Measurements from ENCODE around the gene CFH. TPM values are rescaled to one million over a fixed set of nuclear protein-coding genes. Genes with fewer than 3 reads are reported as not detected.

Gene CFH
- total RNA-seq, 1 donor from 2014 or later, result 36.8 TPM

DNA sequence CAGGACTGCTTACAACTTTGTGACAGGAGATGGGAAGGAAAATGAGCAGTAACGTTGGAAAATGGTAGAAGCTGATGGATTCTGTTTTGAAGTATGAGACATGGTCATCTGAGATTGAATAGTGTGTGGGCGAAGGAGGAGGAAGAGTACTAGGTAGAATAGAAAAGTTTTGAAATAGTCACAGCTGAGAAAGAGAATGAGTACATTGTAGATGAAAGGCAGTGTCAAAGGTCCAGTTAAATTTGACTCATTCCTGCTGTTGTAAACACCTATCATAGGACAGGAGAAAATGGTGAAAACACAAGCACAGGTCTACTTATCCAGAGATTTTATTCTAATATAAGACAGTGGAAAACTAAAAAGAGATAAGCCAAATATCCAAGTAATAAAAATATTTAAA is 66.0 kb downstream of the CFH start:
- DNase-seq (ENCODE audit: extremely low spot score in 2 of 2), result no peak
- H3K27me3 ChIP-seq, result no peaks in the 10 kb centered on the region
- H3K4me1 ChIP-seq, result no peaks in the 10 kb centered on the region
- no peaks in the 10 kb centered on the region for H3K36me3 ChIP-seq
- TF ChIP-seq, protein P1, sequence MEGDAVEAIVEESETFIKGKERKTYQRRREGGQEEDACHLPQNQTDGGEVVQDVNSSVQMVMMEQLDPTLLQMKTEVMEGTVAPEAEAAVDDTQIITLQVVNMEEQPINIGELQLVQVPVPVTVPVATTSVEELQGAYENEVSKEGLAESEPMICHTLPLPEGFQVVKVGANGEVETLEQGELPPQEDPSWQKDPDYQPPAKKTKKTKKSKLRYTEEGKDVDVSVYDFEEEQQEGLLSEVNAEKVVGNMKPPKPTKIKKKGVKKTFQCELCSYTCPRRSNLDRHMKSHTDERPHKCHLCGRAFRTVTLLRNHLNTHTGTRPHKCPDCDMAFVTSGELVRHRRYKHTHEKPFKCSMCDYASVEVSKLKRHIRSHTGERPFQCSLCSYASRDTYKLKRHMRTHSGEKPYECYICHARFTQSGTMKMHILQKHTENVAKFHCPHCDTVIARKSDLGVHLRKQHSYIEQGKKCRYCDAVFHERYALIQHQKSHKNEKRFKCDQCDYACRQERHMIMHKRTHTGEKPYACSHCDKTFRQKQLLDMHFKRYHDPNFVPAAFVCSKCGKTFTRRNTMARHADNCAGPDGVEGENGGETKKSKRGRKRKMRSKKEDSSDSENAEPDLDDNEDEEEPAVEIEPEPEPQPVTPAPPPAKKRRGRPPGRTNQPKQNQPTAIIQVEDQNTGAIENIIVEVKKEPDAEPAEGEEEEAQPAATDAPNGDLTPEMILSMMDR (IDR thresholded peaks at IDR 0.05), result no peak
- TF ChIP-seq POLR2AphosphoS5 (IDR thresholded peaks at IDR 0.05; ENCODE audit: insufficient read depth in 1 of 2, low read depth in 1 of 2), result no peak
- TF ChIP-seq POLR2A (IDR thresholded peaks at IDR 0.05), result no peak
- intact Hi-C loops (cut with DNase I), result no loop called here
- no peak overlapping the region for H3K27ac ChIP-seq
- no peaks in the 10 kb centered on the region for H3K9me3 ChIP-seq
- no peak overlapping the region for H3K4me3 ChIP-seq

DNA sequence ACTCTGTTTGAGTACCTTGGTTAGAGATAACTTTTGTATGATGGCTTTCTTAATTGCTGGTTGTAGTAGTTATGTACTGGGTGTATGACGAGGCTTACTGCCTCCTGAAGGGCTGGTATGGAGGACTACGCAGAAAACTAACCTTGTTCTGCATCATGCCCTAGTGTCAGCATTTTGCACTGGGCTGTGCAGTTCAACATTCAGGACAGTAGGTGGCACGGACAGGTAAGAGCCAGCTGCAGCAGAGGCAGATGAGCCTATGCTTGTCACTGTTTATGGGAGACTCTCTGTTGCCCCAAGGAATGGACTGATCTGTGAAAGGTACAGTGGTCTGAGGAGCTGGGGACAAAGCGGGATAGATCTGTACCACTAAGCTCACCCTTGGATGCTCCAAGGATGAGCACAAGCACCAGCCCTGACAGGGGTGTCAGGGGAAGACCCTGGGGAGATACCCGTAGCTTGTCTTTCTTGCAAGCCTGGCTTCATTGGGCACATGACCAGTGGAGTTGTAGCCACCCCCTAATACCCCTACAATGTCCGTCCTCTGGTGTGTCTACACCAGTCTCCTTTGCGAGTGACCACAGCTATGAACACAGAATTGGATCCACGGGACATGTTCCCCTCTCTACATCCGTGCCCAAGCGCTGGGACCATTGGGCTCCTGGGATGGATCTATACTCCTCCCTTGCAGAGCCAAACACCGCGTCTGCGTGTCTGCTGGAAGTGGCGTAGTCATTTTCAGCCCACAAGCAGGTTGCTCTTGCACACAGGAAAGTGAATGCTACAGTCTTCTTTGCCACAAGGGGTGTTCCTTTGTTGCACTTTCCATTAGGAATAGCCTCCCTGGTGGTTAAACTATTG is 71.7 kb downstream of the CFH start:
- intact Hi-C loops (cut with DNase I), result no loop called here
- no peak for TF ChIP-seq POLR2A (IDR thresholded peaks at IDR 0.05)
- TF ChIP-seq POLR2AphosphoS5 (IDR thresholded peaks at IDR 0.05; ENCODE audit: insufficient read depth in 1 of 2, low read depth in 1 of 2), result no peak
- TF ChIP-seq, protein P1 (IDR thresholded peaks at IDR 0.05), result no peak
- Histone ChIP-seq H3K27ac (no peak overlapping the region), H3K4me1 (no peaks in the 10 kb centered on the region), H3K36me3 (no peaks in the 10 kb centered on the region), H3K27me3 (no peaks in the 10 kb centered on the region), H3K9me3 (no peaks in the 10 kb centered on the region), H3K4me3 (no peak overlapping the region)
- DNase-seq (ENCODE audit: extremely low spot score in 2 of 2), result no peak

DNA sequence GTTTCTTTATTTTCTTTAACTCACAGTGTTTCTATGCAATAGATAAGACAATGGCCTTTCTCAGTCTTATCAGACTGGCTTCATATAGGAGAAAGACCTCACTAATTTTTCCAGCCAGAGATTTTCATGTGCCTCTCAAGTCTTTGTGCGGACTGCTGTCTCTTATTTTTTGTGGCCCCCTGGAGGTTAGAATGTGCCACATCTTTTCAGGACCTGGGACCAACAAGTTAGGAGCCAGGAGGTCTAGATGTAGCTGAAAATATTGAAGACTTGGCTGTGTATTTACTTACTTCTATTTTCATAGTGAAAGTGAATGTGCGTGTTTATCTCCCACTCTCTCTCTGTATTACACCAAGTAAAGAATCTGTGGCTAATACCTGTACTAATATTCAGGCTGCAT is 80.7 kb downstream of the CFH start:
- Histone ChIP-seq H3K4me3 (no peak overlapping the region), H3K27ac (no peak overlapping the region), H3K4me1 (no peaks in the 10 kb centered on the region), H3K36me3 (no peaks in the 10 kb centered on the region), H3K27me3 (no peaks in the 10 kb centered on the region), H3K9me3 (no peaks in the 10 kb centered on the region)
- intact Hi-C loops (cut with DNase I), result no loop called here
- TF ChIP-seq, protein P1 (IDR thresholded peaks at IDR 0.05), result no peak
- TF ChIP-seq POLR2A (IDR thresholded peaks at IDR 0.05), result no peak
- no peak for TF ChIP-seq POLR2AphosphoS5 (IDR thresholded peaks at IDR 0.05; ENCODE audit: insufficient read depth in 1 of 2, low read depth in 1 of 2)
- DNase-seq (ENCODE audit: extremely low spot score in 2 of 2), result no peak

DNA sequence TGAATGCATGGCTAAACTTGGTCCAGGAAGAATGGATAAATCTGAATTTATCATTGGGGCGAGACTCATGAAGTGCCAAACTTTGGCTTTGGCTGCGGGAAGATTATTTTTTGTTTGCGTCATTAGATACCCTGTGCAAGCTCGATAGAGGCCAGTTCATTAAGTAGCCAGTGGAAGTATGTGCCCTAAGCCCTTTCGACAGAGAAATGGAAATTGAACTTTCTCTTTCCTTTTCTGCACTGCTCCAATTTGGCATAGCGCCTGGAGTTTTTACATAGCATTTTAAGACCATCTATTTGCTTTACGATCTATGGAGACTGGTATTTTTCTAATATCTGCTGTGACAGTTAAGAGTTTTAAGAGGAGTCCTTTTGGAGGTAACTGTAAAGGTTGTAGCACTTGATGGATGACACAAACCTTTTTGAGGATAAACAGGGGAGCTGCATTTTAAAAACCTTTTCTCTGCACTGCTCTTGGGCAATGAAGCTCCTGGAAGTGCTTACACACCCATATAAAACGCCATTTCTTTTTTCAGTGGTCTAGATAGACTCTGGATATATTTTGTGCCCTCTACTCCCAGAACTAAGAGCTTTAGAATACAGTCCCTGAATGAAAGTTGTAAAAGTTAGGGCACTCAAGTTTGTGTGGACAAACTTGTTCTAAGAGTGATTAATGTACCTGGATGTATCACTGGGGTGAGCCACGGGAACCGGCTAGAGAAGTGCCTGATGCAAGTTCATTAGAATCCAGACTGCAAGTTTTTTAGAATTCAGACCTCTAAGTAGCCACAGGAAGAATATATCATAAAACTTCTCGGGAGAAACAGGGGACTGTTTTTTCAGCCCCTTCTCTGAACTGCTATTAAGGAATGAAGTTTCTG is 81.5 kb downstream of the CFH start:
- H3K36me3 ChIP-seq, result no peaks in the 10 kb centered on the region
- intact Hi-C loops (cut with DNase I), result no loop called here
- no peaks in the 10 kb centered on the region for H3K4me1 ChIP-seq
- H3K27ac ChIP-seq, result no peak overlapping the region
- no peak overlapping the region for H3K4me3 ChIP-seq
- H3K9me3 ChIP-seq, result no peaks in the 10 kb centered on the region
- no peaks in the 10 kb centered on the region for H3K27me3 ChIP-seq
- DNase-seq (ENCODE audit: extremely low spot score in 2 of 2), result no peak
- TF ChIP-seq POLR2AphosphoS5 (IDR thresholded peaks at IDR 0.05; ENCODE audit: insufficient read depth in 1 of 2, low read depth in 1 of 2) (no peak), POLR2A (IDR thresholded peaks at IDR 0.05) (no peak)
- TF ChIP-seq, protein P1 (IDR thresholded peaks at IDR 0.05), result no peak
